AG04450 (cell line): ENCODE results near the gene CHMP4A. TPM values are rescaled to one million over a fixed set of nuclear protein-coding genes. Genes with fewer than 3 reads are reported as not detected.

Experiments used
- CTCF ChIA-PET: fragments of 300-600, 350-600 bp; formaldehyde crosslinking; extraction: SDS; loops from one replicate; lab custom pipeline; 2022; ENCODE audit warnings: antibody characterized with exemption, inconsistent platforms; lab: Charles Lee
- POLR2A ChIA-PET: fragments of 350-600 bp; formaldehyde crosslinking; extraction: SDS; loops from one replicate; lab custom pipeline; 2021; ENCODE audit warnings: antibody characterized with exemption, inconsistent platforms; lab: Yijun Ruan, JAX
- DNase-seq: peaks from one replicate; pipeline ENCODE4 v3.0.0-alpha.2; 2011; ENCODE audit warnings: low read depth, low spot score
- H3K27ac ChIP-seq: one replicate; pipeline ENCODE4 v1.5.1; 2012; ENCODE audit warnings: low read depth, low read length, control low read depth
- H3K27me3 ChIP-seq: one replicate; pipeline ENCODE4 v1.6.0; 2012; ENCODE audit warnings: low read length; ENCODE audit not compliant: control insufficient read depth, insufficient read depth
- H3K4me3 ChIP-seq: 2 replicates; pipeline ENCODE4 v1.5.1; 2011; ENCODE audit warnings: mild to moderate bottlenecking, low read depth, low read length, control low read depth
- H3K9me3 ChIP-seq: 2 replicates; pipeline ENCODE4 v1.5.1; 2012; ENCODE audit warnings: low read length; ENCODE audit not compliant: control insufficient read depth, insufficient read depth
- polyA plus RNA-seq: library from polyadenylated mRNA; depleted of rRNA; stranded (reverse); fragments of >200 nt; gene quantifications from 2 replicates; pipeline ENCODE4 v1.2.3, GENCODE V29; 2011
- TF ChIP-seq, protein P1 (sequence below): IDR thresholded peaks from 2 replicates; pipeline ENCODE4 v1.5.1; 2011; ENCODE audit warnings: low read depth, low read length, control low read depth, inconsistent platforms

CHMP4A gene
- polyA plus RNA-seq, 1 experiment = 55.7 TPM

DNA sequence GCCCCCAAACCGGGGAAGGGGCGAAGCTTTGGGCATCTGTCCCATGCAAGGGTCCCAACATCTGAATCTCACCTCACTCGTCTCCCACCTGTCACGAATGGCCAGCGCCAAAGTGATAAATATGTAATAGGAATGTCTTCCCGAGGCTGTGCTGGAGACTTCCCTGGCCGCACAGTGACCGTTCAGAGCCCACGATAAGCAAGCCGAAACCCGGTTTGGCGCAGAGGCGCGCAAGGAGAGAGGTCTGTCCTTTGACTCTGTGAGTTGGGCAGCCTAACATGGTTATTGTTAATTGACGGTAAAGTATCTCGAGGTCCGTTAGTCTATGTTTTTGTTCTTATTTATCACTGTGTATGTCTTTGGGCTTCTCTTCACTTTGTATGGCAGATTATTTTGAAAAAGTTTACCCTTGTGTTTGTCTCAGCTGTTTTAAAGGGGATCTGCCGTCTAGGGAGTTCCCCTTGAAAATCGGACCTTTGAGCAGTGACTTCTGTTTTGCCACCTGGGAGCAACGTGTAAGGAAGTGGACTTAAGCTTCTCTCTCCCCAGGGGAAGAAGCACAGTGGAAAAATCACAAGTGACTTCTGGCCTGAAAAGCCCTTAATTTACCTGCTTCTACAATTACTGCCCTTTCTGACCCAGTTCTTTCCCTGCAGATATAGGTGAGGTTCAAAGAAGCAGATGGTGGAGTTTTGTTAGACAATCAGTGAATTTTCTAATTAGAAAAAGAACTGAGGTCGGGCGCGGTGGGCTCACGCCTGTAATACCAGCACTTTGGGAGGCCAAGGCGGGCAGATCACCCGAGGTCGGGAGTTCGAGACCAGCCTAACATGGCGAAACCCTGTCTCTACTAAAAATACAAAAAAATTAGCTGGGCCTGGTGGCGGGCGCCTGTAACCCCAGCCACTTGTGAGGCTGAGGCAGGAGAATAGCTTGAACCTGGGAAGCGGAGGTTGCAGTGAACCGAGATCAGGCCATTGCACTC, 16.9 kb downstream of the CHMP4A start:
- ChIA-PET POLR2A (interaction anchor here (0.7 to 1.3 kb wide), 12 partner anchors 9 to 104 kb away, joined by 3 to 12 read pairs (median 4); partner anchors contain the start of genes CHMP4A, DCAF11, EMC9 and MDP1), CTCF (interaction anchor here (0.6 to 3.5 kb wide), 8 partner anchors 35 to 234 kb away, joined by 3 to 24 read pairs (median 4); partner anchors contain the start of genes IRF9 and TINF2)

DNA sequence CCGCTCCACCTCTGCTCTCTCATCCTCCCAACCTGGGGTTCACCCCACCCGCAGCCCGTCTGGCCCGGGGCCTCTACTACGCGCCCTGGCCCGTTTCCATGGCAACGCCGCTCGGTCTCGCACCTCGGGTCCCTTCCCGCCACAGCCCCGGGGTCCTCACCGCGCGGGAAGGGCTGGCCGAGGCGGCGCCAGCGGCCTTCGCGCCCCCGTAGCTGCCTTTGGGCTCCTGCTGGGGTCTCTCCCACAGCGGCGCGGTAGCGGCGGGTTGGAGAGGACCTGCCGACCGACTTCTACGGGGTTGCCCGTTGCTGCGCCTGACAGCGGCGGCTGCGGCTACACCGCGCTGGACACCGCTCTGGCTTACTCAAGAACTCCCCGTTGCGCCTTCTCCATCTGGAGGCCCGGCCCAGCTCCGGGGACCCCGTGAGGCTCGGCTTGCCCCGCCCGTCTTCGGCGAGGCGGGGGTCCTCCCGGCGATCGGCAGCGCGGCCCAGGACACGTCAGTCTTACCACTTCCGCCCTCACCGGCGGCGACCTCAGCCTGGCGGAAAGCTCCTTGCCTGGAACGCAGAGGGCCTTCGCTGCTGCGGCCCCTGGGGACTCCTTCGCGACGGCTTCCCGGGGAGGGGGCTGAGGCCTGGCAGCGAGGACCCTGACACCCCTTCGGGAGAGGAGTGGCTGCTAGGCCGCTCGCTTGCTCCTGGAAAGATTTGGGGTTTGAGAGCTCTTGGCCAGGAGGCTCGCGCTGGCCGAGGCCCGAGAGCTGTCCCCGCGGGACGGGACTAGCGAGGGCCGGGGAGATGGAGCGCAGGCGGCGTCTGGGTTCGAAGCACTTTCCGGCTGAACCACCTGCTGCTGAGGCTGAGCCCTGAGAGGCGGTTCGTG, 17.9 kb downstream of the CHMP4A start, which contains the start of gene TM9SF1:
TM9SF1 (minus strand) TSS at position 256 of the 885 bp plus-strand sequence. CDS start 422 bp downstream, outside the sequence.
- TF ChIP-seq, protein P1, sequence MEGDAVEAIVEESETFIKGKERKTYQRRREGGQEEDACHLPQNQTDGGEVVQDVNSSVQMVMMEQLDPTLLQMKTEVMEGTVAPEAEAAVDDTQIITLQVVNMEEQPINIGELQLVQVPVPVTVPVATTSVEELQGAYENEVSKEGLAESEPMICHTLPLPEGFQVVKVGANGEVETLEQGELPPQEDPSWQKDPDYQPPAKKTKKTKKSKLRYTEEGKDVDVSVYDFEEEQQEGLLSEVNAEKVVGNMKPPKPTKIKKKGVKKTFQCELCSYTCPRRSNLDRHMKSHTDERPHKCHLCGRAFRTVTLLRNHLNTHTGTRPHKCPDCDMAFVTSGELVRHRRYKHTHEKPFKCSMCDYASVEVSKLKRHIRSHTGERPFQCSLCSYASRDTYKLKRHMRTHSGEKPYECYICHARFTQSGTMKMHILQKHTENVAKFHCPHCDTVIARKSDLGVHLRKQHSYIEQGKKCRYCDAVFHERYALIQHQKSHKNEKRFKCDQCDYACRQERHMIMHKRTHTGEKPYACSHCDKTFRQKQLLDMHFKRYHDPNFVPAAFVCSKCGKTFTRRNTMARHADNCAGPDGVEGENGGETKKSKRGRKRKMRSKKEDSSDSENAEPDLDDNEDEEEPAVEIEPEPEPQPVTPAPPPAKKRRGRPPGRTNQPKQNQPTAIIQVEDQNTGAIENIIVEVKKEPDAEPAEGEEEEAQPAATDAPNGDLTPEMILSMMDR = no peak
- no peaks in the 10 kb centered on the region; the same call in 1 of the 2 replicates for H3K9me3 ChIP-seq
- H3K27ac ChIP-seq = peak within 1 kb of the TSS; percentile 94
- H3K4me3 ChIP-seq = peak within 1 kb of the TSS; percentile 87
- no peaks in the 10 kb centered on the region for H3K27me3 ChIP-seq
- ChIA-PET POLR2A (interaction anchor here (0.6 to 1.3 kb wide), 15 partner anchors 8 to 893 kb away, joined by 3 to 12 read pairs (median 3); partner anchors contain the start of genes CHMP4A, DCAF11, EMC9 and MDP1), CTCF (interaction anchor here (0.8 to 3.5 kb wide), 7 partner anchors 34 to 138 kb away, joined by 3 to 24 read pairs (median 4); partner anchors contain the start of genes IRF9 and TINF2)
- DNase-seq = peak; percentile 64

More for the DNA sequence above, 16.9 kb downstream of the CHMP4A start:
- H3K27ac ChIP-seq = peak overlapping the region; percentile 94
- peak overlapping the region; percentile 87 for H3K4me3 ChIP-seq
- H3K9me3 ChIP-seq = peaks cover 1% of the 10 kb centered on the region
- TF ChIP-seq, protein P1 = no peak
- H3K27me3 ChIP-seq = no peaks in the 10 kb centered on the region
- DNase-seq = no peak

DNA sequence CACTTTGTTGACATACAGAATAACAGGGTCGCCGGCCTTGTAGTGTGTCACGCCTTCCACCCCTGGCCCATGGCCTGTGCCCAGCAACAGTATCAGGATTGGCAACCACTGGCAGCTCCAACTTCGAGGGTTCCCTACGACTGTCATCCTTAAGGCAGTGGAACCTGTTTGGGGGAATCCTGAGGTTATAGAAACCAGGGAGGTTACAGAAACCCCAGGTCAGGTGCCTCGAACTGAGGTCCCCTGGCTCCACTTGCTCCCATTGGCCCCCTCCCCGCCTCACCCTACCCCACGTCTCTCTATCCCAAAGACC, 18.5 kb downstream of the CHMP4A start:
- Histone ChIP-seq H3K4me3 (peak overlapping the region; percentile 87), H3K27me3 (no peaks in the 10 kb centered on the region), H3K27ac (peak overlapping the region; percentile 94), H3K9me3 (no peaks in the 10 kb centered on the region; the same call in 1 of the 2 replicates)
- ChIA-PET POLR2A (interaction anchor here (0.6 to 1.3 kb wide), 5 partner anchors 19 to 105 kb away, joined by 3 to 12 read pairs (median 3); partner anchors contain the start of genes CHMP4A and EMC9), CTCF (interaction anchor here (0.8 to 3.5 kb wide), 4 partner anchors 34 to 138 kb away, joined by 4 to 24 read pairs (median 4); partner anchors contain the start of genes IRF9 and TINF2)
- TF ChIP-seq, protein P1 = no peak
- no peak for DNase-seq

DNA sequence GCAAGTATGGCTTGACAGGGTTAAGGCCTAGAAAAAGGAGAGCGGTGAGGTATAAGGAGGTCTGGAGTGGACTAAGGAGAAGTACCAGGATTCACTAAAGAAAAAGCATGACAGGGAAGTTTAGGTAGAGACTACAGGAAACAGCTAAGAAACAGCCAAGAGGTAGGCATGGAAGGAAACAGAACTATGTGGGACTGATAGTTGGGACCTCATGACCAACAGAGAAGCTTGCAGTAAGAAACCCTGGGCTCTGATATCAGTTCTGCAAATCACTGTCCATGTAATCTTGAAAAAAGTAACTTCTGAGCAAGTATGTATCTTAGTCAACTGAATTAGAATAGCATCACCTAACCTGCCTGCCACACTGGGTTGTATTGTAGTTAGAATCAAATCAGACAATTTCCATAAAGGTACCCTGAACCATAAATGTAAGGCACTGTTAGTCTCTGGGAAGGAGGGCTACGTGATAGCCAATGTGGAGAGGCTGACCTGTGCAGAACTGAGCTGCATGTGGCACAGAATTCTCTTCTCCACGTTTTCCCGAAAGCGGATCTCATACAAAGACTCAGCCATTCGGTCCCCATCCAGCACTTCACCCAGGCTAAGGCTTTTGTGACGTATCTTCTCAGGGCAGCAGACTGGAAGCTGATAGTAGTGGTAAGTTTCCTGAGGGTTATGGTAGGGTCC, 19.0 kb downstream of the CHMP4A start:
- CTCF ChIA-PET = interaction anchor here (0.8 to 3.5 kb wide), 4 partner anchors 33 to 139 kb away, joined by 4 to 24 read pairs (median 4); partner anchors contain the start of genes IRF9 and TINF2
- H3K27ac ChIP-seq = no peak overlapping the region
- H3K9me3 ChIP-seq = no peaks in the 10 kb centered on the region; the same call in 1 of the 2 replicates
- POLR2A ChIA-PET = no interaction called here
- peak overlapping the region; percentile 87 for H3K4me3 ChIP-seq
- no peaks in the 10 kb centered on the region for H3K27me3 ChIP-seq
- DNase-seq = no peak
- TF ChIP-seq, protein P1 = no peak
